Measurements from ENCODE around the gene CSHL1.
"Not testable (repeated sequence)": the region's sequence is repeated elsewhere in the genome, so short reads cannot be mapped to it uniquely, and the experiment has no call there.

DNA sequence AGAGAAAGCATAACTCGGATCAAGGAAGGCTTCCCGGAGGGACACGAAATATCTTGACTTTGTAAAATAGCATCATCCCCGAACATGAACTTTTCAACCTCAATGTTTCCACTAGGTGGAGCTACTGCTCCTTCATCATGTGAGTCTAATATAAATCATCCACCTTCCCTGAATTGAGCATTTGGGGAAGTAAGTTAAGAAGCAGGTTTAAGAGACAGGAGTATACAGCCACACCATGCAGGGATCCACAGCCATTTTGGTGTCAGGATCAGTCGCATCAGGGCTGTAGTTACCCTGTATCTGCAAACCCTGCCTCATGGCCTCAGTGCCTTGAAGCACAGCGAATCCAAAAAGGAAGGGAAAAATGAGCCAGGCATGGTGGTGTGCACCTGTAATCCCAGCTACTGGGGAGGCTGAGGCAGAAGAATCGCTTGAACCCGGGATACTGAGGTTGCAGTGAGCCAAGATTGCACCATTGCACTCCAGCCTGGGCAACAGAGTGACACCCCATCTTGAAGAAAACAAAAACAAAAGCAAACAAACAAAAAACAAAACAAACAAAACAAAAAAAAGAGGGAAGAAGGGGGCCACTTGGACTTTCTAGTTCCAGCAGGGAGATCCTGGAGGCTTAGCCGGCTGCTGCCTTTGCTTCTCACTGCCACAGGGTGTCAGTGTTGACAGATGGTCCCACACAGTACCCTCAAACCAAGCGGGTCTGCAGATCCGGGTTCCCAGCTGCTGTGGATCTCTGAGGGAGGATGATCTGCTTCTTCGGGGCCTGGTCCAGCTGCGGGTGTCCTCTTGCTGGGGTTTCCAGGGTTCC, 21.8 kb downstream of the CSHL1 start:
- TF ChIP-seq POLR2AphosphoS5 (IDR thresholded peaks at IDR 0.05; ENCODE audit: insufficient read depth in 1 of 2, low read depth in 1 of 2); POLR2A (IDR thresholded peaks at IDR 0.05): not testable (repeated sequence)
- TF ChIP-seq, protein P1, sequence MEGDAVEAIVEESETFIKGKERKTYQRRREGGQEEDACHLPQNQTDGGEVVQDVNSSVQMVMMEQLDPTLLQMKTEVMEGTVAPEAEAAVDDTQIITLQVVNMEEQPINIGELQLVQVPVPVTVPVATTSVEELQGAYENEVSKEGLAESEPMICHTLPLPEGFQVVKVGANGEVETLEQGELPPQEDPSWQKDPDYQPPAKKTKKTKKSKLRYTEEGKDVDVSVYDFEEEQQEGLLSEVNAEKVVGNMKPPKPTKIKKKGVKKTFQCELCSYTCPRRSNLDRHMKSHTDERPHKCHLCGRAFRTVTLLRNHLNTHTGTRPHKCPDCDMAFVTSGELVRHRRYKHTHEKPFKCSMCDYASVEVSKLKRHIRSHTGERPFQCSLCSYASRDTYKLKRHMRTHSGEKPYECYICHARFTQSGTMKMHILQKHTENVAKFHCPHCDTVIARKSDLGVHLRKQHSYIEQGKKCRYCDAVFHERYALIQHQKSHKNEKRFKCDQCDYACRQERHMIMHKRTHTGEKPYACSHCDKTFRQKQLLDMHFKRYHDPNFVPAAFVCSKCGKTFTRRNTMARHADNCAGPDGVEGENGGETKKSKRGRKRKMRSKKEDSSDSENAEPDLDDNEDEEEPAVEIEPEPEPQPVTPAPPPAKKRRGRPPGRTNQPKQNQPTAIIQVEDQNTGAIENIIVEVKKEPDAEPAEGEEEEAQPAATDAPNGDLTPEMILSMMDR (IDR thresholded peaks at IDR 0.05): peak in 1 of 3 experiments; percentile 16
